ENCODE results near the gene DLX1. TPM values are rescaled to one million over a fixed set of nuclear protein-coding genes. Genes with fewer than 3 reads are reported as not detected.
A peak's percentile ranks its signal among the peaks of the same experiment; 100 is the strongest.

The DLX1 gene
- total and polyA plus RNA-seq, 9 of the 15 experiments (the other 6 are each of a cell fraction or from before 2014, with no cell fraction given): 1.9 to 26.2 (median 9.6) TPM

- TF ChIP-seq, protein P1, sequence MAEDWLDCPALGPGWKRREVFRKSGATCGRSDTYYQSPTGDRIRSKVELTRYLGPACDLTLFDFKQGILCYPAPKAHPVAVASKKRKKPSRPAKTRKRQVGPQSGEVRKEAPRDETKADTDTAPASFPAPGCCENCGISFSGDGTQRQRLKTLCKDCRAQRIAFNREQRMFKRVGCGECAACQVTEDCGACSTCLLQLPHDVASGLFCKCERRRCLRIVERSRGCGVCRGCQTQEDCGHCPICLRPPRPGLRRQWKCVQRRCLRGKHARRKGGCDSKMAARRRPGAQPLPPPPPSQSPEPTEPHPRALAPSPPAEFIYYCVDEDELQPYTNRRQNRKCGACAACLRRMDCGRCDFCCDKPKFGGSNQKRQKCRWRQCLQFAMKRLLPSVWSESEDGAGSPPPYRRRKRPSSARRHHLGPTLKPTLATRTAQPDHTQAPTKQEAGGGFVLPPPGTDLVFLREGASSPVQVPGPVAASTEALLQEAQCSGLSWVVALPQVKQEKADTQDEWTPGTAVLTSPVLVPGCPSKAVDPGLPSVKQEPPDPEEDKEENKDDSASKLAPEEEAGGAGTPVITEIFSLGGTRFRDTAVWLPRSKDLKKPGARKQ (CRISPR knock-in tag; IDR thresholded peaks at IDR 0.05): peak; percentile 10; the same call in 1 of the 2 replicates
- TF ChIP-seq CTCFL (IDR thresholded peaks at IDR 0.05; ENCODE audit: borderline replicate concordance, insufficient read depth, low read depth, low read length, poor library complexity, severe bottlenecking) (no peak), U2AF1 (optimal IDR thresholded peaks at IDR 0.05; ENCODE audit: low read depth, low read length) (no peak), ZNF586 (CRISPR knock-in tag; conservative IDR thresholded peaks at IDR 0.05) (no peak), CXXC5 (CRISPR knock-in tag; IDR thresholded peaks at IDR 0.05) (0 out of 2 replicates have a peak, but pooled peaks have one; percentile 3), E2F4 (CRISPR knock-in tag; IDR thresholded peaks at IDR 0.05; ENCODE audit: low read depth) (no peak), POU5F1 (IDR thresholded peaks at IDR 0.05; ENCODE audit: borderline replicate concordance, low read depth, low read length, partially characterized antibody) (no peak), ZNF511 (CRISPR knock-in tag; IDR thresholded peaks at IDR 0.05) (no peak), ZBTB1 (CRISPR knock-in tag; IDR thresholded peaks at IDR 0.05; ENCODE audit: borderline replicate concordance, low read depth) (no peak), CEBPB (tag; IDR thresholded peaks at IDR 0.05) (0 out of 2 replicates have a peak, but pooled peaks have one; percentile 35), ZSCAN29 (IDR thresholded peaks at IDR 0.05) (no peak)
- TF ChIP-seq, protein P2, sequence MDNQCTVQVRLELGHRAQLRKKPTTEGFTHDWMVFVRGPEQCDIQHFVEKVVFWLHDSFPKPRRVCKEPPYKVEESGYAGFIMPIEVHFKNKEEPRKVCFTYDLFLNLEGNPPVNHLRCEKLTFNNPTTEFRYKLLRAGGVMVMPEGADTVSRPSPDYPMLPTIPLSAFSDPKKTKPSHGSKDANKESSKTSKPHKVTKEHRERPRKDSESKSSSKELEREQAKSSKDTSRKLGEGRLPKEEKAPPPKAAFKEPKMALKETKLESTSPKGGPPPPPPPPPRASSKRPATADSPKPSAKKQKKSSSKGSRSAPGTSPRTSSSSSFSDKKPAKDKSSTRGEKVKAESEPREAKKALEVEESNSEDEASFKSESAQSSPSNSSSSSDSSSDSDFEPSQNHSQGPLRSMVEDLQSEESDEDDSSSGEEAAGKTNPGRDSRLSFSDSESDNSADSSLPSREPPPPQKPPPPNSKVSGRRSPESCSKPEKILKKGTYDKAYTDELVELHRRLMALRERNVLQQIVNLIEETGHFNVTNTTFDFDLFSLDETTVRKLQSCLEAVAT (IDR thresholded peaks at IDR 0.05): peak in 1 of 2 experiments; percentile 84; a peak in 2 of 4 replicates
- TF ChIP-seq, protein P3, sequence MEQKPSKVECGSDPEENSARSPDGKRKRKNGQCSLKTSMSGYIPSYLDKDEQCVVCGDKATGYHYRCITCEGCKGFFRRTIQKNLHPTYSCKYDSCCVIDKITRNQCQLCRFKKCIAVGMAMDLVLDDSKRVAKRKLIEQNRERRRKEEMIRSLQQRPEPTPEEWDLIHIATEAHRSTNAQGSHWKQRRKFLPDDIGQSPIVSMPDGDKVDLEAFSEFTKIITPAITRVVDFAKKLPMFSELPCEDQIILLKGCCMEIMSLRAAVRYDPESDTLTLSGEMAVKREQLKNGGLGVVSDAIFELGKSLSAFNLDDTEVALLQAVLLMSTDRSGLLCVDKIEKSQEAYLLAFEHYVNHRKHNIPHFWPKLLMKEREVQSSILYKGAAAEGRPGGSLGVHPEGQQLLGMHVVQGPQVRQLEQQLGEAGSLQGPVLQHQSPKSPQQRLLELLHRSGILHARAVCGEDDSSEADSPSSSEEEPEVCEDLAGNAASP (IDR thresholded peaks at IDR 0.05): no peak
Measured at GRCh38 chr2:172093416-172094293, 8.3 kb downstream of the DLX1 start (continued).

All from K562 (cell line).